RWPE2 (cell line): Measurements from ENCODE around the gene FUZ.
"Not testable (repeated sequence)": the region's sequence is repeated elsewhere in the genome, so short reads cannot be mapped to it uniquely, and the experiment has no call there.

Source experiments
- ATAC-seq: fragments of 200-7000 bp; cut with Tn5 transposase; 3 replicates; pipeline ENCODE4 v1.9.1; 2021; ENCODE audit warnings: low read depth
- DNase-seq: peaks from one replicate; pipeline ENCODE4 v3.0.0-alpha.2; 2020; ENCODE audit warnings: low spot score
- H3K27ac ChIP-seq: fragments of 450-650 bp; 2 replicates; pipeline ENCODE4 v1.5.1; 2017; ENCODE audit warnings: mild to moderate bottlenecking; ENCODE audit not compliant: poor library complexity, severe bottlenecking
- H3K27me3 ChIP-seq: fragments of 250-450 bp; sonication (Bioruptor Pico); 2 replicates; pipeline ENCODE4 v1.5.1; 2021; ENCODE audit warnings: mild to moderate bottlenecking, moderate library complexity; ENCODE audit not compliant: insufficient read depth, poor library complexity, severe bottlenecking
- H3K36me3 ChIP-seq: fragments of 250-450 bp; sonication (Bioruptor Pico); 2 replicates; pipeline ENCODE4 v1.5.1; 2020; ENCODE audit warnings: low read depth, mild to moderate bottlenecking, moderate library complexity
- H3K4me1 ChIP-seq: fragments of 250-450 bp; sonication (Bioruptor Pico); 2 replicates; pipeline ENCODE4 v1.5.1; 2021; ENCODE audit warnings: mild to moderate bottlenecking, moderate library complexity; ENCODE audit not compliant: insufficient read depth, poor library complexity, severe bottlenecking
- H3K4me3 ChIP-seq: fragments of 250-450 bp; sonication (Bioruptor Pico); 2 replicates; pipeline ENCODE4 v1.5.1; 2021; ENCODE audit warnings: mild to moderate bottlenecking, moderate library complexity; ENCODE audit not compliant: severe bottlenecking
- H3K9me3 ChIP-seq: fragments of 250-450 bp; sonication (Bioruptor Pico); 2 replicates; pipeline ENCODE4 v1.5.1; 2021; ENCODE audit warnings: mild to moderate bottlenecking, moderate library complexity; ENCODE audit not compliant: severe bottlenecking
- TF ChIP-seq, protein P1 (sequence below): fragments of 450-650 bp; IDR thresholded peaks from one replicate; pipeline ENCODE4 v1.5.1; 2017; ENCODE audit warnings: mild to moderate bottlenecking, moderate library complexity; ENCODE audit not compliant: poor library complexity, severe bottlenecking

FUZ gene

GRCh38 chr19:49827034-49827433 lies 13.9 kb upstream of the FUZ start:
- TF ChIP-seq, protein P1, sequence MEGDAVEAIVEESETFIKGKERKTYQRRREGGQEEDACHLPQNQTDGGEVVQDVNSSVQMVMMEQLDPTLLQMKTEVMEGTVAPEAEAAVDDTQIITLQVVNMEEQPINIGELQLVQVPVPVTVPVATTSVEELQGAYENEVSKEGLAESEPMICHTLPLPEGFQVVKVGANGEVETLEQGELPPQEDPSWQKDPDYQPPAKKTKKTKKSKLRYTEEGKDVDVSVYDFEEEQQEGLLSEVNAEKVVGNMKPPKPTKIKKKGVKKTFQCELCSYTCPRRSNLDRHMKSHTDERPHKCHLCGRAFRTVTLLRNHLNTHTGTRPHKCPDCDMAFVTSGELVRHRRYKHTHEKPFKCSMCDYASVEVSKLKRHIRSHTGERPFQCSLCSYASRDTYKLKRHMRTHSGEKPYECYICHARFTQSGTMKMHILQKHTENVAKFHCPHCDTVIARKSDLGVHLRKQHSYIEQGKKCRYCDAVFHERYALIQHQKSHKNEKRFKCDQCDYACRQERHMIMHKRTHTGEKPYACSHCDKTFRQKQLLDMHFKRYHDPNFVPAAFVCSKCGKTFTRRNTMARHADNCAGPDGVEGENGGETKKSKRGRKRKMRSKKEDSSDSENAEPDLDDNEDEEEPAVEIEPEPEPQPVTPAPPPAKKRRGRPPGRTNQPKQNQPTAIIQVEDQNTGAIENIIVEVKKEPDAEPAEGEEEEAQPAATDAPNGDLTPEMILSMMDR, result no peak
- H3K4me1 ChIP-seq, result no peaks in the 10 kb centered on the region
- DNase-seq (no peak), ATAC-seq (no peak)
- H3K27me3 ChIP-seq, result no peaks in the 10 kb centered on the region
- H3K4me3 ChIP-seq, result no peak overlapping the region
- no peak overlapping the region for H3K27ac ChIP-seq
- H3K9me3 ChIP-seq, result no peaks in the 10 kb centered on the region
- H3K36me3 ChIP-seq, result peaks cover 19% of the 10 kb centered on the region

DNA sequence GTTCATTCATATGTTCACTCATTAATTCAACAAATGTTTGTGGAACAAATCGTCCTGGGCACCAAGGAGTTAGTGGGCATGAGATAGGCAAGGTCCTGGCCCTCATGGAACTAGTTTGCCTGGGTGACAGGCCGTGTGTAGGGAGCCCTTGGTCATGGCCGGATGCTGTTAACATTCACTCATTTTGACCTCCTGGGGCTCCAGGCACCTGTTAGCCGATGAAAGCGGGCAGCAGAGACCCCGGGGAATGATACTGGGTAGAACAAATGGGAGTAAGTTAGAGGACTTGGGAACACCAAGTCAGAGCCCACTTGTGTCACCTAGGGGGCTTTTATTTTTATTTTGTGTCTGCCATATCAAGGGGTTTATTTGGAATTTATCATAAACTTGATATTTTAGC lies 11.6 kb upstream of the FUZ start:
- Histone ChIP-seq H3K27ac (no peak overlapping the region), H3K9me3 (no peaks in the 10 kb centered on the region), H3K27me3 (no peaks in the 10 kb centered on the region), H3K4me3 (no peak overlapping the region), H3K4me1 (no peaks in the 10 kb centered on the region), H3K36me3 (peaks cover 24% of the 10 kb centered on the region)
- no peak for DNase-seq
- no peak for ATAC-seq
- TF ChIP-seq, protein P1, result no peak

DNA sequence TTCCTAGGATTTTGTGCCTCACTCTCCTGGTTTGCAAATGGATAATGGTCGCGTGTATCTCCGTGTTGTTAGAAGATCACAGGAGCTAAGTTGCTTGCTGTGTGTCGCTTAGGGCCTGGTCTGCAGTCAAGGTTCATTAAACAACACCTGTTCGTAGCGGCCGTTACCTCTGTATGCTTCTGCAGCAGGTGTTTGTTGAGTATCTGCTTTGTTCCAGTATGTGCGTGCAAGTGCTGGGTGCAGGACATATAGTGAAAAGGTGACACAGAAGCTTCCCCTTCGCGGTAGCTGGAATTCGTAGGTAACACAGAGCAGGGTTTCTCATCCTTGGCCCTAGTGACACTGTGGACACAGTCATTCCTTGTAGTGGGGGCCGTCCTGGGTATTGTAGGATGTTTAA lies 10.4 kb upstream of the FUZ start:
- no peak for DNase-seq

GRCh38 chr19:49820125-49820524 lies 7.0 kb upstream of the FUZ start:
- H3K27me3 ChIP-seq, result no peaks in the 10 kb centered on the region
- no peak overlapping the region for H3K27ac ChIP-seq
- no peaks in the 10 kb centered on the region for H3K9me3 ChIP-seq
- TF ChIP-seq, protein P1, result no peak
- H3K4me3 ChIP-seq, result no peak overlapping the region
- DNase-seq (no peak), ATAC-seq (no peak)
- peaks cover 24% of the 10 kb centered on the region for H3K36me3 ChIP-seq
- no peaks in the 10 kb centered on the region for H3K4me1 ChIP-seq

More for the DNA sequence above, 10.4 kb upstream of the FUZ start:
- H3K27ac ChIP-seq, result no peak overlapping the region
- H3K36me3 ChIP-seq, result peaks cover 24% of the 10 kb centered on the region
- no peaks in the 10 kb centered on the region for H3K27me3 ChIP-seq
- ATAC-seq, result no peak
- H3K4me1 ChIP-seq, result no peaks in the 10 kb centered on the region
- no peaks in the 10 kb centered on the region for H3K9me3 ChIP-seq
- H3K4me3 ChIP-seq, result no peak overlapping the region
- TF ChIP-seq, protein P1, result no peak

GRCh38 chr19:49819452-49820115 lies 6.5 kb upstream of the FUZ start:
- not testable (repeated sequence) for H3K27ac ChIP-seq, DNase-seq, H3K4me3 ChIP-seq, ATAC-seq, H3K9me3 ChIP-seq, H3K27me3 ChIP-seq, H3K4me1 ChIP-seq
- peaks cover 24% of the 10 kb centered on the region for H3K36me3 ChIP-seq
